Uterus (tissue), 2 donors: ENCODE results near the gene SLC25A6.

ENCODE experiments used
- POLR2A ChIP-seq, 2 donors: fragments of 450-650 bp; IDR thresholded peaks; one replicate each; pipeline ENCODE4 v1.6.1; 2016; ENCODE audit warnings: antibody characterized with exemption in 2 of 2, mild to moderate bottlenecking in 1 of 2, moderate library complexity in 1 of 2
- TF ChIP-seq, protein P1 (sequence below), 4 experiments: fragments of 200-600 bp in 2 of 4; fragments of 450-650 bp in 2 of 4; sonication (generic) in 2 of 4; IDR thresholded peaks; one replicate each; pipeline ENCODE4 v1.5.1; 2016 to 2019; ENCODE audit warnings: antibody characterized with exemption in 4 of 4, mild to moderate bottlenecking in 2 of 4, moderate library complexity in 1 of 4

DNA sequence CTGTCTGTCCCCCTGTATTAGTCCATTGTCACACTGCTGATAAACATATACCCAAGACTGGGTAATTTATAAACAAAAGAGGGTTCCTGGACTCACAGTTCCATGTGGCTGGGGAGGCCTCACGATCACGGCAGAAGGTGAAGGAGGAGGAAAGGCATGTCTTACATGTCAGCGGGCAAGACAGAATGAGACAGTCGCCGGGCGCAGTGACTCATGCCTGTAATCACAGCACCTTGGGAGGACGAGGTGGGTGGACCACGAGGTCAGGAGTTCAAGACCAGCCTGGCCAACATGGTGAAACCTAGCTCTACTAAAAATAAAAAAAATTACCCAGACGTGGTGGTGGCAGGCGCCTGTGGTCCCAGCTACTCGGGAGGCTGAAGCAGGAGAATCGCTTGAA is 30.6 kb downstream of the SLC25A6 start:
- TF ChIP-seq, protein P1, sequence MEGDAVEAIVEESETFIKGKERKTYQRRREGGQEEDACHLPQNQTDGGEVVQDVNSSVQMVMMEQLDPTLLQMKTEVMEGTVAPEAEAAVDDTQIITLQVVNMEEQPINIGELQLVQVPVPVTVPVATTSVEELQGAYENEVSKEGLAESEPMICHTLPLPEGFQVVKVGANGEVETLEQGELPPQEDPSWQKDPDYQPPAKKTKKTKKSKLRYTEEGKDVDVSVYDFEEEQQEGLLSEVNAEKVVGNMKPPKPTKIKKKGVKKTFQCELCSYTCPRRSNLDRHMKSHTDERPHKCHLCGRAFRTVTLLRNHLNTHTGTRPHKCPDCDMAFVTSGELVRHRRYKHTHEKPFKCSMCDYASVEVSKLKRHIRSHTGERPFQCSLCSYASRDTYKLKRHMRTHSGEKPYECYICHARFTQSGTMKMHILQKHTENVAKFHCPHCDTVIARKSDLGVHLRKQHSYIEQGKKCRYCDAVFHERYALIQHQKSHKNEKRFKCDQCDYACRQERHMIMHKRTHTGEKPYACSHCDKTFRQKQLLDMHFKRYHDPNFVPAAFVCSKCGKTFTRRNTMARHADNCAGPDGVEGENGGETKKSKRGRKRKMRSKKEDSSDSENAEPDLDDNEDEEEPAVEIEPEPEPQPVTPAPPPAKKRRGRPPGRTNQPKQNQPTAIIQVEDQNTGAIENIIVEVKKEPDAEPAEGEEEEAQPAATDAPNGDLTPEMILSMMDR (IDR thresholded peaks at IDR 0.05): no peak
- TF ChIP-seq POLR2A (IDR thresholded peaks at IDR 0.05): no peak
